Measurements from ENCODE around the gene PIK3R2. TPM values are rescaled to one million over a fixed set of nuclear protein-coding genes. Genes with fewer than 3 reads are reported as not detected.

The PIK3R2 gene
- total RNA-seq, 2 experiments from 2014 or later, result 3.2 to 20.5 TPM

DNA sequence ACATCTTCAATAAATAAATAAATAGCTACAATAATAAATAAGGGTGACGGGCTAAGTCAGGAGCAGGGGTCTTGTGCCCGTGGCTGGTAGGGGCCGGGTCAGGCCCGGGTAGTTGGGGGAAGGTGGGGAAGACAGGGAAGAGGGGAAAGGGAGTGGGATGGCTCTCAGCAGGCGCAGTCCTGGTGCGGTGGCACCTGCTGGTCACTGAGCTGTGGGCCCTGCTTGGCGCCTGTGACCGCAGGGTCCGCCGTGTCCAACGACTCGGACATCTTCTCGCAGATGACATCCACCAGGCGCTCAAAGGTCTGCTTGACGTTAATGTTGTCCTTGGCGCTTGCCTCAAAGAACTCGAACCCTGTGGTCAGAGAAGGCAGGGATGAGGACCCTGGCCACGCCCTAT, 44.3 kb downstream of the PIK3R2 start:
- Histone ChIP-seq H3K79me2 (ENCODE audit: insufficient read depth, low read depth, low read length) (peaks cover 18% of the 10 kb centered on the region; the same call in 1 of the 2 replicates), H3K9me2 (ENCODE audit: insufficient read depth, low read length) (no peaks in the 10 kb centered on the region), H3K4me2 (ENCODE audit: low read length) (no peak overlapping the region), H3K9me3 (ENCODE audit: low read length) (no peaks in the 10 kb centered on the region), H3K4me3 (ENCODE audit: low read depth, low read length, poor library complexity, severe bottlenecking) (no peak overlapping the region), H3K27ac (ENCODE audit: low read depth, low read length, poor library complexity, severe bottlenecking) (no peak overlapping the region), H3K36me3 (ENCODE audit: insufficient read depth, low read length) (peaks cover 64% of the 10 kb centered on the region), H4K20me1 (ENCODE audit: insufficient read depth, low read length) (peaks cover 12% of the 10 kb centered on the region; the same call in 1 of the 2 replicates), H3K4me1 (ENCODE audit: insufficient read depth, low read length, poor library complexity, severe bottlenecking) (peaks cover 18% of the 10 kb centered on the region), H2AFZ (ENCODE audit: low read length) (no peak overlapping the region)
- POLR2A ChIA-PET, result interaction anchor here (0.6 kb wide), 1 partner anchor 52 kb away, joined by 4 read pairs; no protein-coding TSS in a partner anchor
- intact Hi-C loops (cut with micrococcal nuclease; ENCODE audit: unreplicated experiment), result no loop called here
- TF ChIP-seq, protein P1, sequence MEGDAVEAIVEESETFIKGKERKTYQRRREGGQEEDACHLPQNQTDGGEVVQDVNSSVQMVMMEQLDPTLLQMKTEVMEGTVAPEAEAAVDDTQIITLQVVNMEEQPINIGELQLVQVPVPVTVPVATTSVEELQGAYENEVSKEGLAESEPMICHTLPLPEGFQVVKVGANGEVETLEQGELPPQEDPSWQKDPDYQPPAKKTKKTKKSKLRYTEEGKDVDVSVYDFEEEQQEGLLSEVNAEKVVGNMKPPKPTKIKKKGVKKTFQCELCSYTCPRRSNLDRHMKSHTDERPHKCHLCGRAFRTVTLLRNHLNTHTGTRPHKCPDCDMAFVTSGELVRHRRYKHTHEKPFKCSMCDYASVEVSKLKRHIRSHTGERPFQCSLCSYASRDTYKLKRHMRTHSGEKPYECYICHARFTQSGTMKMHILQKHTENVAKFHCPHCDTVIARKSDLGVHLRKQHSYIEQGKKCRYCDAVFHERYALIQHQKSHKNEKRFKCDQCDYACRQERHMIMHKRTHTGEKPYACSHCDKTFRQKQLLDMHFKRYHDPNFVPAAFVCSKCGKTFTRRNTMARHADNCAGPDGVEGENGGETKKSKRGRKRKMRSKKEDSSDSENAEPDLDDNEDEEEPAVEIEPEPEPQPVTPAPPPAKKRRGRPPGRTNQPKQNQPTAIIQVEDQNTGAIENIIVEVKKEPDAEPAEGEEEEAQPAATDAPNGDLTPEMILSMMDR (conservative IDR thresholded peaks at IDR 0.05; ENCODE audit: low read length), result no peak
- TF ChIP-seq EZH2phosphoT487 (IDR thresholded peaks at IDR 0.05; ENCODE audit: borderline replicate concordance, low read depth, low read length), result no peak
- CTCF ChIA-PET (ENCODE audit: unreplicated experiment), result no interaction called here
- no peak for DNase-seq (ENCODE audit: low spot score)
- no TSS peak for BruUV-seq (replicated peaks)

DNA sequence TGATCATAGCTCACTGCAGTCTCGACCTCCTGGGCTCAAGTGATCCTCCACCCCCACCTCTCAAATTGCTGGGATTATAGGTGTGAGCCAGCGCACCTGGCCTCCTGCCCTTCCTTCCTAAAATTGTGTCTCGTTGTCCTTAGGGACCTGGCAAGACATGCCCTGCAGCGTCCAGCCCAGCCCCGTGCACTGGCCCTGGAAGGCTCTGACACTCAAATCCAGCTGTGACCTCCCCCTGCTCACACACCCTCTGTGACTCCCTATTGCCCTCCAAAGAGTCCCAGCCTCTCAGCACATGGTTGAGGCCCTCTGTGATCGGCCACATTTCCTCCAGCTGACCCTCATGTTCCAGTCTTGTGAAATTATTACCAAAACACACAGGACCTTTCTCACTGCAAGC, 45.0 kb downstream of the PIK3R2 start:
- H3K27ac ChIP-seq (ENCODE audit: low read depth, low read length, poor library complexity, severe bottlenecking), result no peak overlapping the region
- H3K4me2 ChIP-seq (ENCODE audit: low read length), result no peak overlapping the region
- peaks cover 24% of the 10 kb centered on the region; the same call in 1 of the 2 replicates for H3K79me2 ChIP-seq (ENCODE audit: insufficient read depth, low read depth, low read length)
- no peak overlapping the region for H3K4me3 ChIP-seq (ENCODE audit: low read depth, low read length, poor library complexity, severe bottlenecking)
- no peaks in the 10 kb centered on the region for H3K9me3 ChIP-seq (ENCODE audit: low read length)
- ChIA-PET POLR2A (no interaction called here), CTCF (ENCODE audit: unreplicated experiment) (no interaction called here)
- DNase-seq (ENCODE audit: low spot score), result no peak
- no peak for TF ChIP-seq EZH2phosphoT487 (IDR thresholded peaks at IDR 0.05; ENCODE audit: borderline replicate concordance, low read depth, low read length)
- TF ChIP-seq, protein P1 (conservative IDR thresholded peaks at IDR 0.05; ENCODE audit: low read length), result no peak
- no peaks in the 10 kb centered on the region for H3K9me2 ChIP-seq (ENCODE audit: insufficient read depth, low read length)
- H3K4me1 ChIP-seq (ENCODE audit: insufficient read depth, low read length, poor library complexity, severe bottlenecking), result peaks cover 24% of the 10 kb centered on the region
- H4K20me1 ChIP-seq (ENCODE audit: insufficient read depth, low read length), result peaks cover 12% of the 10 kb centered on the region; the same call in 1 of the 2 replicates
- no peak overlapping the region for H2AFZ ChIP-seq (ENCODE audit: low read length)
- intact Hi-C loops (cut with micrococcal nuclease; ENCODE audit: unreplicated experiment), result no loop called here
- no TSS peak for BruUV-seq (replicated peaks)
- peaks cover 67% of the 10 kb centered on the region for H3K36me3 ChIP-seq (ENCODE audit: insufficient read depth, low read length)

DNA sequence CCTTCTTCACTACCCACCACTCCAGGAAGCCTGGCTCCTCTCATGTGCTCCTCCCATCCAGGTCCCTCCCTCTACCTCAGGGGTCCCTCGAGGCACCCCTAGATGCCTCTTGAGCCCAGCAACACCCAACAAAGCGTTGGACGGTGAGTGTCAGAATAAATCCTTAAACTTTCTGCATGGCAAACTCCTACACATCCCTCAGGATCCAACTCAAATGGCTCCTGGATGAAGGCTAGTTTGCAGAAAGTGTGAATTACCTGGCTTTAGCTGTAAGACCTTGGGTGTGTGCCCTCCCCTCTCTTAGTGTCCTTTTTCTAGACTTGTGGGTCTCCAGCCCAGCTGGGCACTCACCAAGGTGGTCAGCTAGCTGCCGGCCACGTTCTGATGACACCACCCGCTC, 45.4 kb downstream of the PIK3R2 start:
- H3K4me2 ChIP-seq (ENCODE audit: low read length), result no peak overlapping the region
- peaks cover 29% of the 10 kb centered on the region; the same call in 1 of the 2 replicates for H3K79me2 ChIP-seq (ENCODE audit: insufficient read depth, low read depth, low read length)
- peaks cover 28% of the 10 kb centered on the region for H3K4me1 ChIP-seq (ENCODE audit: insufficient read depth, low read length, poor library complexity, severe bottlenecking)
- no peak overlapping the region for H2AFZ ChIP-seq (ENCODE audit: low read length)
- H3K9me3 ChIP-seq (ENCODE audit: low read length), result no peaks in the 10 kb centered on the region
- CTCF ChIA-PET (ENCODE audit: unreplicated experiment), result no interaction called here
- no peak for TF ChIP-seq EZH2phosphoT487 (IDR thresholded peaks at IDR 0.05; ENCODE audit: borderline replicate concordance, low read depth, low read length)
- TF ChIP-seq, protein P1 (conservative IDR thresholded peaks at IDR 0.05; ENCODE audit: low read length), result no peak
- H4K20me1 ChIP-seq (ENCODE audit: insufficient read depth, low read length), result peaks cover 12% of the 10 kb centered on the region; the same call in 1 of the 2 replicates
- intact Hi-C loops (cut with micrococcal nuclease; ENCODE audit: unreplicated experiment), result no loop called here
- H3K36me3 ChIP-seq (ENCODE audit: insufficient read depth, low read length), result peaks cover 67% of the 10 kb centered on the region
- no peak for DNase-seq (ENCODE audit: low spot score)
- no peak overlapping the region for H3K4me3 ChIP-seq (ENCODE audit: low read depth, low read length, poor library complexity, severe bottlenecking)
- no peak overlapping the region for H3K27ac ChIP-seq (ENCODE audit: low read depth, low read length, poor library complexity, severe bottlenecking)
- POLR2A ChIA-PET, result interaction anchor here (0.6 kb wide), 1 partner anchor 32 kb away, joined by 3 read pairs; no protein-coding TSS in a partner anchor
- no peaks in the 10 kb centered on the region for H3K9me2 ChIP-seq (ENCODE audit: insufficient read depth, low read length)
- BruUV-seq (replicated peaks), result no TSS peak

Data from OCI-LY7 (cell line).